ENCODE measurements around the gene ELAVL3. TPM values are rescaled to one million over a fixed set of nuclear protein-coding genes. Genes with fewer than 3 reads are reported as not detected.
A peak's percentile ranks its signal among the peaks of the same experiment; 100 is the strongest.

Gene ELAVL3
- total and polyA plus RNA-seq, 2 of the 4 experiments (the other 2 are of a cell fraction), result not detected

DNA sequence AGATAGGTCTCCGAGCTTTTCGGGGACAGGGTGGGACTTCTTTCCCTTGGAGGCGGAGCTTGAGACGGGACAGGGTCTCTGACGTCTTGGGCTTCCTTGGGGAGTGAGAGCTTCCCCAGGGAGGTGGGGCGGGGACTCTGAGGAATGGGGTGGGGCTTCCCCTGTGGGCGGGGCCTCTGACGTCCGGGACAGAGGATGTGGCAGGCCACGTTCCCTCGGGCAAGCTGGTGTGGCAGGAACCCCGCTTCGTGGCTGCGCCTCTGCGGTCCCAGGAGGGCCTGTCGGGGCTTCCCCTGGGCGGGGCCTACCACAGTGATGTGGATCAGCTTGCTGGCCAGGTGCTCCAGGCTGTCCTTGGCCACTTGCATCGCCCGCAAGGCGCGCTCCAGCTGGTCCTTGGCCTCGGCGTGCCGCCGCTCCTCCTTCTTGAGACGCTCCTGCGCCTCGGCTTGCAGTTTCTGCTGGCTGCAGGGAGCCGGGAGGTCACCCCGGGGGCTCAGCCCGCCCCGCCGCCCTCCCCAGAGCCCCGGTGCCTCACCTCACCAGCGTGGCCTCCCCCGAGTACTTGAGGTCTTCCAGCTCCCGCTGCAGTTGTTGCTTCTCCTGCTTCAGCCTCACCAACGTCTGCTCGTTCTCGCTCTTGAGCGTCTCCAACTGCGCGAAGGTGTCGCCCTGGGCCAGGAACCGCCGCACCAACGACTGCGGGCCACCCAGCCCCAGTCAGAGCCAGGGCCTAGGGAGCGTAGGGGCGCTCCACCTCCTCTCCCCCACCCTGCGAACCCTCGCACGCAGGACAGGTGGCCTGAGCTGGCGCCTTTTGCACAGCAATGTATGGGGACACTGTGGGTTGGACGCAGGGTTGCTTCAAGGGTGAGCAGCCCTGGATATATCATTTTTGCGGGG lies 58.4 kb downstream of the ELAVL3 start:
- ATAC-seq (ENCODE audit: low read depth) (peak; percentile 68), DNase-seq (no peak)
- peaks cover 44% of the 10 kb centered on the region for H3K27me3 ChIP-seq (ENCODE audit: control insufficient read depth, insufficient read depth, low read length)
- no peak overlapping the region for H3K56ac ChIP-seq (ENCODE audit: extremely low read depth, insufficient read depth, low read length)
- H3K18ac ChIP-seq (ENCODE audit: low read depth, low read length), result no peak overlapping the region
- no peak overlapping the region for H2BK120ac ChIP-seq (ENCODE audit: low read depth, low read length)
- peak overlapping the region; percentile 78 for H2AFZ ChIP-seq (replicated peaks; ENCODE audit: low read length, poor library complexity)
- ChIA-PET CTCF (interaction anchor here (1.2 to 1.5 kb wide), 2 partner anchors 13 to 41 kb away, joined by 4 read pairs; partner anchors contain the start of genes ODAD3 and PRKCSH), POLR2A (ENCODE audit: unreplicated experiment) (no interaction called here)
- H3K4me2 ChIP-seq (ENCODE audit: low read depth, low read length), result peak overlapping the region; percentile 46; the same call in 1 of the 2 replicates
- intact Hi-C loops (cut with micrococcal nuclease) (loop anchor here (5.0 kb wide), 1 partner anchor 40 kb away; the partner anchor contains the start of gene EPOR), dilution Hi-C loops (cut with HindIII; ENCODE audit: low sequenced_read_pairs, unreplicated experiment) (no loop called here), in situ Hi-C loops (cut with MboI; ENCODE audit: low sequenced_read_pairs) (no loop called here)
- H3K9me1 ChIP-seq (ENCODE audit: insufficient read depth, low read length), result no peaks in the 10 kb centered on the region
- H3K4me3 ChIP-seq (ENCODE audit: insufficient read depth, low read depth, low read length), result peak overlapping the region; percentile 12; the same call in 1 of the 2 replicates
- no peak overlapping the region for H3K14ac ChIP-seq (replicated peaks; ENCODE audit: low read depth, low read length)
- H2BK20ac ChIP-seq (ENCODE audit: low read depth, low read length), result no peak overlapping the region
- no peak overlapping the region for H2BK15ac ChIP-seq (ENCODE audit: low read depth, low read length)
- H3K36me3 ChIP-seq (ENCODE audit: control insufficient read depth, insufficient read depth, low read length), result no peaks in the 10 kb centered on the region
- WGBS, 2 experiments (ENCODE audit: extremely low coverage in 2 of 2, insufficient read length in 1 of 2), result 27% methylated on average over 10 of the region's 56 CpGs; no CpG with 5 or more reads in 1 of the 2 experiments
- TF ChIP-seq NFE2L2 (IDR thresholded peaks at IDR 0.05; ENCODE audit: low read depth, low read length), result no peak
- TF ChIP-seq MXI1 (IDR thresholded peaks at IDR 0.05; ENCODE audit: borderline replicate concordance, low read depth, low read length), result no peak
- H4K91ac ChIP-seq (ENCODE audit: insufficient read depth, low read depth, low read length), result no peak overlapping the region
- no TSS peak for BruUV-seq (replicated peaks)
- H4K8ac ChIP-seq (ENCODE audit: low read depth in 2 of 2, low read length in 2 of 2), result no peak overlapping the region; a peak in 1 of 4 replicates
- H3K9ac ChIP-seq (ENCODE audit: low read depth, low read length), result no peak overlapping the region
- H4K5ac ChIP-seq (ENCODE audit: low read depth, low read length), result no peak overlapping the region
- H3K27ac ChIP-seq (ENCODE audit: insufficient read depth, low read length), result no peak overlapping the region
- no peak overlapping the region for H2AK9ac ChIP-seq (replicated peaks; ENCODE audit: low read depth, low read length, poor library complexity)
- H3K79me1 ChIP-seq (ENCODE audit: low read depth in 1 of 2, low read length in 2 of 2), result no peaks in the 10 kb centered on the region
- no peak overlapping the region for H2AK5ac ChIP-seq (ENCODE audit: low read depth, low read length)
- no peak overlapping the region for H3K4ac ChIP-seq (ENCODE audit: low read depth, low read length)
- H2BK5ac ChIP-seq (ENCODE audit: low read depth, low read length, poor library complexity, severe bottlenecking), result no peak overlapping the region
- peaks cover 2% of the 10 kb centered on the region; the same call in 1 of the 2 replicates for H3K4me1 ChIP-seq (ENCODE audit: control insufficient read depth, insufficient read depth, low read length)
- H4K20me1 ChIP-seq (ENCODE audit: insufficient read depth, low read length), result no peaks in the 10 kb centered on the region
- no peaks in the 10 kb centered on the region for H3K9me3 ChIP-seq (ENCODE audit: control insufficient read depth, insufficient read depth, low read length)
- no peak overlapping the region for H3K23ac ChIP-seq (ENCODE audit: low read depth, low read length)
